ENCODE measurements around the gene KRTAP1-4. TPM values are rescaled to one million over a fixed set of nuclear protein-coding genes. Genes with fewer than 3 reads are reported as not detected.
"Not testable (repeated sequence)": the region's sequence is repeated elsewhere in the genome, so short reads cannot be mapped to it uniquely, and the experiment has no call there.

KRTAP1-4 gene, protein sequence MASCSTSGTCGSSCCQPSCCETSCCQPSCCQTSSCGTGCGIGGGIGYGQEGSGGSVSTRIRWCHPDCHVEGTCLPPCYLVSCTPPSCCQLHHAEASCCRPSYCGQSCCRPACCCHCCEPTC
- total RNA-seq: not detected

DNA sequence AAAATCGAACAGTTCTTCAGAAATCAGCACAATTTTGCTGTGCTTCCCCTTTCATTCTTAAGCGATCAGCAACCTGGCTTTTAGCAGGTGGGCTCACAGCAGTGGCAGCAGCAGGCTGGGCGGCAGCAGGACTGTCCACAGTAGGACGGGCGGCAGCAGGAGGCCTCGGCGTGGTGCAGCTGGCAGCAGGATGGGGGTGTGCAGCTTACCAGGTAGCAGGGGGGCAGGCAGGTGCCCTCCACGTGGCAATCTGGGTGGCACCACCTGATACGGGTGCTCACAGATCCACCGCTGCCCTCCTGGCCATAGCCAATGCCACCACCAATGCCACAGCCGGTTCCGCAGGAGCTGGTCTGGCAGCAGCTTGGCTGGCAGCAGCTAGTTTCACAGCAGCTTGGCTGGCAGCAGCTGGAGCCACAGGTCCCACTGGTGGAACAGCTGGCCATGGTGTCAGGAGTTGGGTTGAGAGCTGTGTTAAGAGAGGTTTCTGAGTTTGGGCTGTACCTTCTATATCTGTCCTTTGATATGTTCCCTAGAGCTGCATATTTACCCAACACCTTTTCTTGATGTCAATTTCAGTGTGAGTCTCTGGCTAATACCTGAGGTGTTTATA, at the start of gene KRTAP1-4:
TSS of gene KRTAP1-4 (minus strand) at position 563 of the 613 bp plus-strand sequence. CDS start at position 446, 117 bp downstream.
- Mint-ChIP-seq H3K36me3 (ENCODE audit: insufficient read depth) (no peaks in the 10 kb centered on the region), H3K4me3 (no peak within 1 kb of the TSS), H3K9me3 (no peaks in the 10 kb centered on the region), H3K27me3 (ENCODE audit: low read depth) (peaks cover 33% of the 10 kb centered on the region), H3K4me1 (ENCODE audit: low read depth) (no peaks in the 10 kb centered on the region)
- DNase-seq (no peak), ATAC-seq (no peak)

DNA sequence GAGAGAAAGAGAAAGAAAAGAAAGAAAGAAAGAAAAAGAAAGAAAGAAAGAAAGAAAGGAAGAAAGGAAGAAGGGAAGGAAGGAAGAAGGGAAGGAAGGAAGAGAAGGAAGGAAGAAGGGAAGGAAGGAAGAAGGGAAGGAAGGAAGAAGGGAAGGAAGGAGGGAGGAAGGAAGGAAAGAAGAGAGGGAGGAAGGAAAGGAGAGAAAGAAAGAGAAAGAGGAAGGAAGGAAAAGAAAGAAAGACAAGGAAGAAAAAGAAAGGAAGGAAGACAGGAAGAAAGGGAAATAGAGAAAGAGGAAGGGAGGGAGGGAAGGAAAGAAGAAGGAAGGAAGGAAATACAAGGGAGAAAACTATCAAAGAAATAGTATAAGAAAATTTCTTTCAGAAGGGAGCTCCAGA, 46.8 kb upstream of the KRTAP1-4 start:
- H3K27me3 Mint-ChIP-seq (ENCODE audit: low read depth): peaks cover 15% of the 10 kb centered on the region
- H3K4me1 Mint-ChIP-seq (ENCODE audit: low read depth): no peaks in the 10 kb centered on the region
- DNase-seq: no peak
- H3K9me3 Mint-ChIP-seq: no peaks in the 10 kb centered on the region
- H3K36me3 Mint-ChIP-seq (ENCODE audit: insufficient read depth): no peaks in the 10 kb centered on the region
- no peak for ATAC-seq
- H3K4me3 Mint-ChIP-seq: no peak overlapping the region

DNA sequence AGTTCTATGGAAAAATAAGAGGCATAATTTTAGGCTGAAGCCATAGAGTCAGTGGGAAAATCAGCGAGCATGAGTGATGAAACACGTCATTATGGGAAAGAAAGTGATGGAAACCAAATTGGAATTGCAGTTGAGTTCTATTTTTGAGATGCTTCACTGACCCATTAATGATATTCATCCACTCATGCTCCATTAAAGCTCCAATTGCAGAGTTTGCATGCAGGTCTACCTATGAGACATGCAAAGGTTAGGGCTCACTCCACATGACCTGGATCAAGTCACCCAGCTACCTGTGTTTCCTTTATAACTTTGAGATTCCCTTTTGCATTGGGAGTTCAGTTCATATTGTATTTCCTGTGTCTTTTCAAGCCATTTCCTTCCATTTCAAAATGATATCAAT, 43.7 kb upstream of the KRTAP1-4 start:
- Mint-ChIP-seq H3K4me1 (ENCODE audit: low read depth) (no peaks in the 10 kb centered on the region), H3K36me3 (ENCODE audit: insufficient read depth) (no peaks in the 10 kb centered on the region), H3K4me3 (no peak overlapping the region), H3K9me3 (no peaks in the 10 kb centered on the region), H3K27me3 (ENCODE audit: low read depth) (peaks cover 15% of the 10 kb centered on the region)
- ATAC-seq (no peak), DNase-seq (no peak)

DNA sequence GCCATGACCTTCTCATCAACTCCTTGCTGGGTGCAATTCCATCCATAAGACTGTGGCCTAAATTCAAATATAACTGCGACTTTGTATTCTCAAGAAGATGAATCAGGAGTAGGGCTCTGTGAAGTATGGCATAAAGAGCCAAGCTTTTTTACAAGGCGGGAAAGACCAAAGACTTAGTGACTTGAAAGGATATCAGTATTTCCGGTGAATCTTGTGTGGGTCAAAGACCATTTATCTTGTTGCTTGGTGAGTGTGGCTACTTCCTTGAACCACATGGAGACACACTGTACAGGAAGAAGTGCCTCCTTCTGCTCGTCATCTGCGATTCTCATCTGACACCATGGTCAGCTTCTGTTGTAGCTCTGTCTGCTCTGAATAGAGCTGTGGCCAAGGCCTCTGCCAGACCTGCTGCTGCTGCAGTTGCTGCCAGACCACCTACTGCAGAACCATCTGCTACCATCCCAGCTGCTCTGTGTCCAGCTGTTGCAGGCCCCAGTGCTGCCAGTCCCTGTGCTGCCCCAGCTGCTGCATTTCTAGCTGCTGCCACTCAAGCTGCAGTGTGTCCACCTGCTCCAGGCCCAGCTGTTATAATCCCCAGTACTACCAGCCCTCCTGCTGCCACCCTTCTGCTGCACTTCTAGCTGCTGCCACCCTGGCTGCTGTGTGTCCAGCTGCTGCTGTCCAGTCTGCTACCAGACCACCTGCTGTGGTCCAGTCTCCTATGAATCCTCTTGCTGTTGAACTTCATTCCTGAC, 41.8 kb upstream of the KRTAP1-4 start:
- H3K9me3 Mint-ChIP-seq: no peaks in the 10 kb centered on the region
- no peak overlapping the region for H3K4me3 Mint-ChIP-seq
- peaks cover 15% of the 10 kb centered on the region for H3K27me3 Mint-ChIP-seq (ENCODE audit: low read depth)
- H3K4me1 Mint-ChIP-seq (ENCODE audit: low read depth): no peaks in the 10 kb centered on the region
- no peaks in the 10 kb centered on the region for H3K36me3 Mint-ChIP-seq (ENCODE audit: insufficient read depth)
- DNase-seq (no peak), ATAC-seq (no peak)

DNA sequence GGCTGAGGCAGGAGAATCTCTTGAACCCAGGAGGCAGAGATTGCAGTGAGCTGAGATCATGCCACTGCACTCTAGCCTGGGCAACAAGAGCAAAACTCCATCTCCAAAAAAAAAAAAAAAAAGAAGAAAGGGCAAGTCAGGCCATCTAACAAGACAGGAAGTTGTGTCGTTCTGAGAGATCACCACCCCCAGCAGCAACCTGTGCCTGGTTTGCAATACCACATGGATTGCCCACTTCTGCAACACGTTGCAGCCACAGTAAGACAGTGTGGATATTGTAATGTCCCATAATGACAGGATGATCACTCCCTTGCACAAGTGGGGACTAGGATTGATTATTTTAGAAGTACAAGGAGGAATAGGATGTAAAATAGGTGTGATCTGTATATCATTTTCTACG, 39.0 kb upstream of the KRTAP1-4 start:
- H3K4me3 Mint-ChIP-seq: no peak overlapping the region
- no peak for ATAC-seq

DNA sequence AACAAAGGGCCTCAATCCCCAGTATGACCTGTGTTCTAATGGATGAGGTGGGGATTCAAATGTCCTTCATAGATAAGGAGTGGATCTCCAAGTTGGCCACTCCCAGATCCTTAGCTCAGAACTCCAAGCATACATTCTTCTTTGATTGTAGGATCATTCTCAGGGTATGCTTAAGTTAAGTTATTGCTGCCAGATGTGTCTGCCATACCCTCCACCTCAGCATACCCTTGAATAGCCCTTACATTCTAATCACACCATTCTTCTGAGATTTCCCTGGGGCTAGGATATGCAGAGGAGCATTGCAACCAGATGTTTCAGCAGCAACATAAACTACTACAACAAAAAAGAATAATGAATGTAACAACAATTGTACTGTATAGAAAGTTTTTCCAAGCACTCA, 37.3 kb upstream of the KRTAP1-4 start:
- H3K9me3 Mint-ChIP-seq: no peaks in the 10 kb centered on the region
- DNase-seq (no peak), ATAC-seq (no peak)
- H3K36me3 Mint-ChIP-seq (ENCODE audit: insufficient read depth): no peaks in the 10 kb centered on the region
- H3K27me3 Mint-ChIP-seq (ENCODE audit: low read depth): no peaks in the 10 kb centered on the region
- no peaks in the 10 kb centered on the region for H3K4me1 Mint-ChIP-seq (ENCODE audit: low read depth)
- no peak overlapping the region for H3K4me3 Mint-ChIP-seq

More for the DNA sequence above, 39.0 kb upstream of the KRTAP1-4 start:
- no peak for DNase-seq
- H3K36me3 Mint-ChIP-seq (ENCODE audit: insufficient read depth): no peaks in the 10 kb centered on the region
- H3K4me1 Mint-ChIP-seq (ENCODE audit: low read depth): no peaks in the 10 kb centered on the region
- no peaks in the 10 kb centered on the region for H3K27me3 Mint-ChIP-seq (ENCODE audit: low read depth)
- H3K9me3 Mint-ChIP-seq: no peaks in the 10 kb centered on the region

DNA sequence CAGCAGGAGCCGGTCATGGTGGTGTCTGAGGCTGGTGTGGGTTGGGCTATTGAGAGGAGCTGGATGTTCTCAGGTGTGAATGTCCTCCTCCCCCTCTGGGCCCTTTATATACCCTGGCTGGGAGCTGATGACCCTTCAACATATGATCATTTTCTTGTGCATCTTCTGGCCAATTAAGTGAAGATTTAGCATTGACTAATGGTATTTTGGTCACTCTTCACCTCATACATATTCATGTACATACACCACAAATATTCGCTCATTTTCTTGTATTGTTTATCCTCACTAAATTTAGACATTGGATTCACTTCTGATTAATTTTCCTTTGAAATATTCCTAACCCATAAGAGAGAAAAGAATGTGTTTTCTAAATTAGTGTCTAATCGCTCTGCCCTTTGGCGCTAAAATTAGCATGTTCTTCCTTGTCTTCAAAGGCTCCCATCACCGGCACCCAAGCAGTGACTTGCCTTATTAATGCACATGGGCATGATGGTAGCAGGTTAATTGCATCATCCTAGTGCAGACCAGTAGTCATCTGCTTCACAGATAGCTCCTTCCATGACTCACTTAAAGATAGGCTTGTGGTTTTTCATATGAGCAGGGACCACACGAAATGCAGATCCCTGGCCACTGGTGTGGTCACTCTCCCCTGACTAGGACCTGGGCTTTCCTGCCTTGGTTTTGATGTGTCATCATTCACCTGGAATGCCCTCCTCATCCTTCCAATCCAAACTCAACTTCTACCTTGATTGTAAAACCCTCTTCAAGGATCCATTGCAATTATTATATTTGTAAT, 36.0 kb upstream of the KRTAP1-4 start, which contains the start of gene KRTAP2-4:
TSS of gene KRTAP2-4 (minus strand) at position 51 of the 796 bp plus-strand sequence. CDS start at position 17, 34 bp downstream.
- DNase-seq (no peak), ATAC-seq (no peak)
- Mint-ChIP-seq H3K4me3 (no peak within 1 kb of the TSS), H3K9me3 (no peaks in the 10 kb centered on the region), H3K4me1 (ENCODE audit: low read depth) (no peaks in the 10 kb centered on the region), H3K27me3 (ENCODE audit: low read depth) (no peaks in the 10 kb centered on the region), H3K36me3 (ENCODE audit: insufficient read depth) (no peaks in the 10 kb centered on the region)

DNA sequence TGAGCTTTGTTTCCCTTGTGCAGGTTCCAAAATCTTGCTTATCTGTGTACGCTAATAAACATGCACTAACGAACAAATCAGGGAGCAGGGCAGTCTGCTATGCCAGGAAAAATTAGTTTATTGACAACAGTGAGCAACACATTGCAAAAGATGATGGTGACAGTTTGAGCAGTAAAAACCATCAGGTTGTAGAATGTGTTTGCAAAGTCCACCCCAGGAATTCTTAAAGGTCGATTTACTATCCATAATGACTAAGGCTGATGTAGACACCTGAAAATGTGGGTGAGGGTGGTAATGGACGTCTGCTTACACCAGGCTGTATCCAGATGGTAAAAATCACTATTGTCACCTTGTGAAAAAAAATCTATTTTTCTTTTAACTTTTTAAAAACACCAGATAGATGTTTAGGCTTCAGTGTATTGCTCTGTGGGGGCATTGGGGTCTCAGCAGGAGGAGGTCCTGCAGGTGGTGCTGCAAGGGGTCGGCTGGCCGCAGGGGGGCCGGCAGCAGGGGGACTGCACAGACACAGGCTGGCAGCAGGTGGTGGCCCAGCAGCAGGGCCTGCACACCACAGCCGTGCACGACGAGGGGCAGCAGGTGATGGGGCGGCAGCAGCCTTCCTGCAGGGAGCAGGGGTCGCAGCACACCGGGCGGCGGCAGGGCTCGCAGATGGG, 35.2 kb upstream of the KRTAP1-4 start:
- ATAC-seq; H3K27me3 Mint-ChIP-seq (ENCODE audit: low read depth); H3K4me3 Mint-ChIP-seq; H3K9me3 Mint-ChIP-seq; H3K4me1 Mint-ChIP-seq (ENCODE audit: low read depth); H3K36me3 Mint-ChIP-seq (ENCODE audit: insufficient read depth); DNase-seq: not testable (repeated sequence)

DNA sequence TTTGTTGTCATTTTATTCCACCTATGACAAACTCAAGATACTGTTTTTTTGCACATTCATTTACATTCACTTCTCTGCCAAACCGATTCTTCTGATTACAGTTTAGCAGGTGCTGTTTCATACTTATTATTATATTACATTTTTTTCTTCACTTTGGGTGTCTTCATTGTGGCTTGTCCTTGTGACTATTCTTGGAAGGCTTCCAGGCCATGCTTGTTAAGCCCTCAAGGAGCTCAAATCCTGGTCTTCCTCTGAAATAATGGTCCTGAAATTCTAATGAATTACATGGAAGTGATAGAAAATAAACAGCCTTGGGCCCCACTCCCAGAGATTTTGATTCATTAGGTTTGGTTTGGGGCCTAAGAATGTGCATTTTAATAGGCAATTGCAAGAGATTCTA, 34.3 kb upstream of the KRTAP1-4 start:
- peaks cover 10% of the 10 kb centered on the region for H3K27me3 Mint-ChIP-seq (ENCODE audit: low read depth)
- H3K4me3 Mint-ChIP-seq: no peak overlapping the region
- no peak for ATAC-seq
- no peak for DNase-seq
- H3K36me3 Mint-ChIP-seq (ENCODE audit: insufficient read depth): no peaks in the 10 kb centered on the region
- no peaks in the 10 kb centered on the region for H3K9me3 Mint-ChIP-seq
- no peaks in the 10 kb centered on the region for H3K4me1 Mint-ChIP-seq (ENCODE audit: low read depth)

DNA sequence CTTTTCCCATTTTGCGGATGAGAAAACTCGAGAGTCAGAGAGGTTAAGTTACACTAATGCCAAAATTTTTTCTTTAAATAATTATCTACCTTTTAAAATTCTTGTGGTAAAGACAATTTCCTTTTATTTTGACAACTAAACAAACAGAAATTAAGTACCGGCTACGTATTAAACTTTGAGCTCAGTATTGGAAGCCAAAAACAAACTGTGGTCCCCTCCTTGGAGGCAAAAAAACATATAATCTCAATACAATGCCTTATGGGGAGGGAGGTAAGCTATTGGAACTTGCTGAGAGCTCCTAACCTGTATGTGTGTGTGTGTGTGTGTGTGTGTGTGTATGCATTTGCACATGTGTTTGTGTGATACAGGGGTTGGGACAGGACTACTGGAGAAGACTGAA, 33.5 kb upstream of the KRTAP1-4 start:
- H3K36me3 Mint-ChIP-seq (ENCODE audit: insufficient read depth): no peaks in the 10 kb centered on the region
- H3K4me3 Mint-ChIP-seq: no peak overlapping the region
- H3K9me3 Mint-ChIP-seq: no peaks in the 10 kb centered on the region
- peaks cover 16% of the 10 kb centered on the region for H3K27me3 Mint-ChIP-seq (ENCODE audit: low read depth)
- H3K4me1 Mint-ChIP-seq (ENCODE audit: low read depth): no peaks in the 10 kb centered on the region
- DNase-seq: no peak
- ATAC-seq: no peak

DNA sequence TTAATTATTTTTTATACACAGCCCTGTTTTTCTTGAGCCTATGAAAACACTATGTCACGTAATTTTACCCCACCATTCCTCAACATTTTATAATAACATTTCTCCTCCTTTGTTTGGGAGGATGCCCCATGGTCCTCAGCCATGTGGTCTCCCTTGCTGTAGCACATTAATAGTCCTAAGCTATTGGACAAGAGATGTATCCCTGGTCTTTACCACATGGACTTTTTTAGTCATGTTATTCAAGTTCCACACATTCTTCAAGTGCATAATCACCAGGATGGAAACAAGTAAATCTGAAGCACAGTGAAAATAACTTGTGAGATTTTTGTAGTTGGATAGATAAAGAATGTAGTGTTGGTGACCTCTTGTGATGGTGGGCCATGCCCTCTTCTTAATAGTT, 32.0 kb upstream of the KRTAP1-4 start:
- H3K9me3 Mint-ChIP-seq: peaks cover 7% of the 10 kb centered on the region
- peaks cover 20% of the 10 kb centered on the region for H3K27me3 Mint-ChIP-seq (ENCODE audit: low read depth)
- no peak overlapping the region for H3K4me3 Mint-ChIP-seq
- H3K36me3 Mint-ChIP-seq (ENCODE audit: insufficient read depth): no peaks in the 10 kb centered on the region
- DNase-seq: no peak
- no peaks in the 10 kb centered on the region for H3K4me1 Mint-ChIP-seq (ENCODE audit: low read depth)
- ATAC-seq: no peak

DNA sequence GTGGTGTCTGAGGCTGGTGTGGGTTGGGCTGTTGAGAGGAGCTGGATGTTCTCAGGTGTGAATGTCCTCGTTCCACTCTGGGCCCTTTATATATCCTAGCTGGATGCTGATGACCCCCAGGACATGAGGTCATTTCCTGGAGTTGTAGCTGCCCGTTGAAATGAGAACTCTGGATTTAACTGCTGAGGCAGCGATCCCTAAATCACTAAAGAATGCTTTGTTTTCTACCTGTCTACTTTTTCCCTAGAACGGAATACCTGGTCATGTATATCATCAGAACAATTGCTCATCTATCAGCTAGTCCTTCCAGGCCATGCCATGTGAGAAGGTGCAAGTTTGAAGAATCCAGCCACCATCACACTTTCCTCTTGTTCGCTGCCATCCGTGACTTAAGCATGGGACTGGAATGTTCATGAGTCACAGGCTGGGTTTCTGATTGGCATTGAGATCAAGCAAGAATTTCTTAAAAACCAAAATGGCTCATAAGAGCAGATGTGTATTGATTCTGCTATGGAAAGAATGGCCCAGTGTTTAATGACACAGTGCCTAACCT, 30.1 kb upstream of the KRTAP1-4 start, which contains the start of gene KRTAP2-3:
TSS of gene KRTAP2-3 (minus strand) at position 63 of the 553 bp plus-strand sequence. CDS start 64 bp downstream, outside the sequence.
- H3K4me1 Mint-ChIP-seq (ENCODE audit: low read depth): no peaks in the 10 kb centered on the region

DNA sequence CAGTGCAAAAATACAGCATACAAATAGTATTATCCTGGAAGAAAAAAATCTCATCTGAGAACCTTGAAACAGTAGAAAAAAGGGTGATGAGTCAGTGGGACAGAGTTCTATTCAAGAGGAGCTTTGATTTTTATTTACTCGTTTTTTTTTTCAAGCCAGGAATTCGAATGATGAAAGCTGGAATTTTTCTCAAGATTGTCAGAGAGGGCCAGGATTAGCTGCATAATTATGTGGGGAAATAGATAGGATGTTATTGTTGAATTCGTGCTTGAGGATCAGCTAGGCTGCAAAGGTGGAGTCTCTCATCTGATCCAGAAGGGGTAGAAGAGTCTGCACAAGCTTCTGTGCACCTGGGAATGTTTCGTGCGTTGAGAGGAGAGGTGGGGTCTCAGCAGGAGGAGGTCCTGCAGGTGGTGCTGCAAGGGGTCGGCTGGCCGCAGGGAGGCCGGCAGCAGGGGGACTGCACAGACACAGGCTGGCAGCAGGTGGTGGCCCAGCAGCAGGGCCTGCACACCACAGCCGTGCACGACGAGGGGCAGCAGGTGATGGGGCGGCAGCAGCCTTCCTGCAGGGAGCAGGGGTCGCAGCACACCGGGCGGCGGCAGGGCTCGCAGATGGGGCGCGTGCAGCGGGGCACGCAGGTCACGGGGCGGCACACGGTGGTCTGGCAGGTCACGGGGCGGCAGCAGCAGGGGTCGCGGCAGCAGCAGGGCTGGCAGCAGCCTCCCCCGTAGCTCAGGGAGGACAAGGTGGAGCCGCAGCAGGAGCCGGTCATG, 29.5 kb upstream of the KRTAP1-4 start:
- H3K9me3 Mint-ChIP-seq; H3K4me3 Mint-ChIP-seq; H3K36me3 Mint-ChIP-seq (ENCODE audit: insufficient read depth); ATAC-seq; H3K4me1 Mint-ChIP-seq (ENCODE audit: low read depth); DNase-seq: not testable (repeated sequence)
- H3K27me3 Mint-ChIP-seq (ENCODE audit: low read depth): peaks cover 32% of the 10 kb centered on the region

More for the DNA sequence above, 30.1 kb upstream of the KRTAP1-4 start, which contains the start of gene KRTAP2-3:
- no peak for DNase-seq
- Mint-ChIP-seq H3K4me3 (no peak within 1 kb of the TSS), H3K36me3 (ENCODE audit: insufficient read depth) (no peaks in the 10 kb centered on the region), H3K9me3 (peaks cover 7% of the 10 kb centered on the region), H3K27me3 (ENCODE audit: low read depth) (peaks cover 31% of the 10 kb centered on the region)
- no peak for ATAC-seq
